ENCODE data around the gene ATG101.

Gene ATG101

DNA sequence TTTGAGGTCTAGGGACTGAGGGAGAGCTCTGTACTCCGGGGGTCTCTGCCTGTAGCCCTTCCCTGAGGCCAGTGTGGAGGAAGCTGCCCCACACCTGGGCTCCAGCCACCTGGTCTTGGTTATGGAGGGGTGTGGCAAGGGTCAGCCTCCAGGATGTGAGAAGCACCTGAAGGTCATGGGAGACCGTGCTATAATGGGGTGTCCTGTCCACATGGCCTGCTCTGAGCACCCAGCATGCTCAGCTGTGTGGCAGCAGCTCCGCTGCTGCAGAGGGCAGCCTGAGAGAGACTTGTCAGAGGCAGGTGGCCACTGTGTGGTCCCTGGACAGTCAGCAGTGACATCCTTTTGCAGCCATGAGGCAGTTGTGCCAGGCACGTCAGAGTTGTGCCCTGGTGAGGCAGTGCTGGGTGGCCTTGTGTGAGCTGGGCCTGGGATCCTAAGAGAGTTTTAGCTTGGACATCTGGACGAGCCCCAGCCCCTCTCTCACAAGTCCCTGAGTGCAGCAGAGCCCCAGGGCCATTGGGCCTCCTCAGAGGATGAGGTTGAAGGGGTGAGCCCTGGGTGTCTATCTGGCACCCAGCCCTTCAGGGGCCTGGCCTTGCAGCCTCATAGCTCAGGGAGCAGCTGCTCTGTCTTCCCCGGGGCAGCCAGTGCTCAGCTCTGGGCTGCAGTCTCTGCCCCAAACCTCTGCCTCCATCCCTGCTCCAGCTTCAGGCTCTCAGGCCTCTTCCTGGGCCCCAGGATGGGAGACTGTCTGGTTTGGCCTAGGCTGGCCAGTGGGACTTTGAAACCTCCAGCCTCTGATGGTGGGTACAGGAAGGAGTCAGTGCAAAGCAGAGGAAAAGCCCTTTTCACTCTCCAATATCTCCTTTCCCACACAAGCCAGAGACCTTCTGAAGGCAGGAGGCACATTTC lies 7.4 kb upstream of the ATG101 start:
- no peak for DNase-seq (ENCODE audit: low read depth, low spot score)
- TF ChIP-seq, protein P1, sequence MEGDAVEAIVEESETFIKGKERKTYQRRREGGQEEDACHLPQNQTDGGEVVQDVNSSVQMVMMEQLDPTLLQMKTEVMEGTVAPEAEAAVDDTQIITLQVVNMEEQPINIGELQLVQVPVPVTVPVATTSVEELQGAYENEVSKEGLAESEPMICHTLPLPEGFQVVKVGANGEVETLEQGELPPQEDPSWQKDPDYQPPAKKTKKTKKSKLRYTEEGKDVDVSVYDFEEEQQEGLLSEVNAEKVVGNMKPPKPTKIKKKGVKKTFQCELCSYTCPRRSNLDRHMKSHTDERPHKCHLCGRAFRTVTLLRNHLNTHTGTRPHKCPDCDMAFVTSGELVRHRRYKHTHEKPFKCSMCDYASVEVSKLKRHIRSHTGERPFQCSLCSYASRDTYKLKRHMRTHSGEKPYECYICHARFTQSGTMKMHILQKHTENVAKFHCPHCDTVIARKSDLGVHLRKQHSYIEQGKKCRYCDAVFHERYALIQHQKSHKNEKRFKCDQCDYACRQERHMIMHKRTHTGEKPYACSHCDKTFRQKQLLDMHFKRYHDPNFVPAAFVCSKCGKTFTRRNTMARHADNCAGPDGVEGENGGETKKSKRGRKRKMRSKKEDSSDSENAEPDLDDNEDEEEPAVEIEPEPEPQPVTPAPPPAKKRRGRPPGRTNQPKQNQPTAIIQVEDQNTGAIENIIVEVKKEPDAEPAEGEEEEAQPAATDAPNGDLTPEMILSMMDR (IDR thresholded peaks at IDR 0.05; ENCODE audit: insufficient read depth, low read length, missing control alignments), result no peak
- POLR2A ChIA-PET, result interaction anchor here (0.7 to 1.8 kb wide), 2 partner anchors 11 to 20 kb away, joined by 3 to 10 read pairs; partner anchors contain the start of gene NR4A1
- no peak overlapping the region for H3K4me3 ChIP-seq (ENCODE audit: low read depth, low read length)
- CTCF ChIA-PET, result interaction anchor here (2.2 to 45.6 kb wide), 3 partner anchors 8 to 29 kb away, joined by 9 to 1695 read pairs (median 35); partner anchors contain the start of gene ATG101

DNA sequence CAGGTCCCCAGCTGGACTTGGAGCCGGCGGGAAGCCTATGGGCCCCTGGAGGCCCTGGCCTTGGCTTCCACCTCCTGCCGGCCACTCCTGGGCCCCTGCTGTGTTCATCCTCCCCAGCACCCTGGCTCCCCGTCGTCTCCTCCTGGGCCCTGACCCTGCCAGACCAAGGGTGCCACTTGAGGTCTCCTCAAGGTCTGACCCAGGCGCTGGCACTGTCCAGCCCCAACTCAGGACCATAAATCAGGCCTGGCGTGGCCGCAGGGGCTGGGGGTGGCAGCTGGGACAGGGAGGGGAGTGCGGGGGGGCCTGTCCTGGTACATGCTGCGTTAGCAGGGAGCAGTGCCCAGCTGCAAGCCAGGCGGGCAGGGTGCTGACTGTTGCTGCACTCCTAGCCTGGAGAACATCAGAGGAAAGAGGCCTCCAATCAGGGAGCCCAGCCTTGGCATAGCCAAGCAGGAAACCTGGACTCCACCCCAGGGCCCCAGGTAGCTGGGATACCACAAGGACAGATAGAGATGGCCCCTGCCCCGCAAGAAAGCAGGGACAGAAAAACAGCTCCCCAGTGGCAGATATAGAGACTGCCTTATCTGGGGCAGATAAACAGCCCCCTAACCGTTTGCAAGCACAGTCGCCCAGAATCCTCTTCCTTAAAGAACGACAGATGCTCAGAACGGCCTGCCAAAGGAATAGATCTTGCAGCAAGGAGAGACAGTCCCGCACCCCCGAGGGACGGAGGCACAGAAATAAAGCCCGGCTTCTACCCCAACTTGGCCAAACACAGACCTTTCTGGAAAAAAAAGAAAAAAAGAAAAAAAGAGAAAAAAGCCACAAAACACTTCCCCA lies 6.5 kb upstream of the ATG101 start:
- TF ChIP-seq, protein P1 (IDR thresholded peaks at IDR 0.05; ENCODE audit: insufficient read depth, low read length, missing control alignments), result no peak
- ChIA-PET CTCF (interaction anchor here (1.2 to 45.6 kb wide), 3 partner anchors 20 to 58 kb away, joined by 3 to 1695 read pairs (median 9); no protein-coding TSS in a partner anchor), POLR2A (interaction anchor here (1.8 kb wide), 1 partner anchor 12 kb away, joined by 10 read pairs; the partner anchor contains the start of gene NR4A1)
- H3K4me3 ChIP-seq (ENCODE audit: low read depth, low read length), result no peak overlapping the region
- DNase-seq (ENCODE audit: low read depth, low spot score), result no peak

- POLR2A ChIA-PET, result no interaction called here
- TF ChIP-seq, protein P1 (IDR thresholded peaks at IDR 0.05; ENCODE audit: insufficient read depth, low read length, missing control alignments), result no peak
- CTCF ChIA-PET, result interaction anchor here (0.9 to 45.6 kb wide), 4 partner anchors 13 to 57 kb away, joined by 3 to 1695 read pairs (median 6); partner anchors contain the start of gene NR4A1
Observed at GRCh38 chr12:52063981-52064649, 5.7 kb upstream of the ATG101 start.

DNA sequence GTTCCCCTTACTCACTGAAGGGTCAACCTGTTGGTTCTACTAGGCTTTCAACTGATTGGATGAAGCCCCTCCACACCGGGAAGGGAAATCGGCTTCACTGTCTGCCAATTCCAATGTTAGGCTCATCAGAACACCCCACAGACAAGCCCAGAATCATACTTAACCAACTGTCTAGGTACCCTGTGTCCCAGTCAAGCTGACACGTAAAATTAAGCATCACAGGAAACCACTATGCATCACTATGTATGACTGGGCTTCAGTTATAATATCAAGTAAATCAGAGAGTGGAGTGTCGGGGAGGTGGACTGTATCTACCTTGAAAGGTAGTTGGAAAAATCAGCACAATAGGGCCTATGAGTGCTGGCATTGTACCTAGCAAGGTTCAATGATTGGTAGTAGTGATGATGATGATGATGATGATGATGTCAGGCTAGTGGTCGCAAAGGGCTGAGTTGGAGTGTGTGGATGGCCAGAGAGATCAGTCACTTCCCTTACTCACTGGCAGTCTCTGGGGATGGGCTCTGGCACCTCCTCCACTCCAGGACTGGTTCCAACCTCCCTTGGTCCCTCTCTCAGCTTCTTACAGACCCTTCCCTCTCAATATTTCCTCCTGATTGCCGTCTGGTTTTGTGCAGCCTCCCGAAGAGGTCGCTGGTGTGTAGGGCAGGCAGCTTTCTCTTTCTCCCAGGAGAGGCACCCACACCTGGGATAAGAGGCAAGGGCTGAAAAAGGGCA lies 3.3 kb upstream of the ATG101 start:
- no peak for DNase-seq (ENCODE audit: low read depth, low spot score)
- CTCF ChIA-PET, result interaction anchor here (1.0 to 45.6 kb wide), 4 partner anchors 15 to 33 kb away, joined by 5 to 1695 read pairs (median 111); partner anchors contain the start of genes NR4A1 and SMIM41

More at GRCh38 chr12:52063981-52064649, 5.7 kb upstream of the ATG101 start:
- no peak for DNase-seq (ENCODE audit: low read depth, low spot score)
- no peak overlapping the region for H3K4me3 ChIP-seq (ENCODE audit: low read depth, low read length)

DNA sequence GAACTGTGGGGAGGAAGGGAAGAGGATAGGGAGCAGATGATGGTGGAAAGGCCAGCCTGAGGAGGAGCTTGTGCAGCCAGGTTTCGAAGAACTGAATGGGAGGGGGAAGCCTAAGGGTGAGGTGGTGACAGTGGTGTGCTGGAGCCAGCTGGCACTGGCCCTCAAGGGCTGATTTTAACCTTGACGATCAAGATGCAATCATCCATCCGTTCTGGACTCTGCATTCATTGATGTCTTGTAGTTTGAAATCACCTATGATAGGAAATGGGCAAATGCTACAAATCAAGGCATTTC lies 2.8 kb upstream of the ATG101 start:
- DNase-seq (ENCODE audit: low read depth, low spot score), result no peak
- H3K4me3 ChIP-seq (ENCODE audit: low read depth, low read length), result no peak overlapping the region
- CTCF ChIA-PET, result interaction anchor here (2.7 to 45.6 kb wide), 3 partner anchors 16 to 34 kb away, joined by 18 to 1695 read pairs (median 204); partner anchors contain the start of genes NR4A1 and SMIM41
- POLR2A ChIA-PET, result no interaction called here
- TF ChIP-seq, protein P1 (IDR thresholded peaks at IDR 0.05; ENCODE audit: insufficient read depth, low read length, missing control alignments), result no peak

More for the DNA sequence above, 3.3 kb upstream of the ATG101 start:
- POLR2A ChIA-PET, result no interaction called here
- H3K4me3 ChIP-seq (ENCODE audit: low read depth, low read length), result no peak overlapping the region
- TF ChIP-seq, protein P1 (IDR thresholded peaks at IDR 0.05; ENCODE audit: insufficient read depth, low read length, missing control alignments), result no peak
